A204.1 (cell line): ENCODE results near the gene NFIC.
"Not testable (repeated sequence)": the region's sequence is repeated elsewhere in the genome, so short reads cannot be mapped to it uniquely, and the experiment has no call there.

Experiments
- FAIRE-seq: peaks from 2 replicates; lab custom pipeline; 2012; peaks lifted over from hg19 to GRCh38; lab: Jason Lieb, UNC

Gene NFIC

GRCh38 chr19:3338541-3339181, 27.7 kb upstream of the NFIC start:
- FAIRE-seq = no peak

GRCh38 chr19:3340340-3340739, 26.0 kb upstream of the NFIC start:
- no peak for FAIRE-seq

- FAIRE-seq = no peak
Measured at GRCh38 chr19:3342246-3342645, 24.1 kb upstream of the NFIC start.

- not testable (repeated sequence) for FAIRE-seq
Measured at GRCh38 chr19:3342962-3343361, 23.4 kb upstream of the NFIC start.

- no peak for FAIRE-seq
Measured at GRCh38 chr19:3343619-3344502, 22.5 kb upstream of the NFIC start.

- FAIRE-seq = no peak
Measured at GRCh38 chr19:3344608-3345598, 21.5 kb upstream of the NFIC start.

- FAIRE-seq = no peak
Measured at GRCh38 chr19:3345850-3346460, 20.4 kb upstream of the NFIC start.

GRCh38 chr19:3346677-3347353, 19.6 kb upstream of the NFIC start:
- no peak for FAIRE-seq

- no peak for FAIRE-seq
Measured at GRCh38 chr19:3348042-3348441, 18.3 kb upstream of the NFIC start.

- not testable (repeated sequence) for FAIRE-seq
Measured at GRCh38 chr19:3348469-3348868, 17.9 kb upstream of the NFIC start.

- FAIRE-seq = no peak
Measured at GRCh38 chr19:3350014-3350663, 16.2 kb upstream of the NFIC start.

- FAIRE-seq = no peak
Measured at GRCh38 chr19:3351702-3352447, 14.5 kb upstream of the NFIC start.

GRCh38 chr19:3353493-3353892, 12.9 kb upstream of the NFIC start:
- no peak for FAIRE-seq

- FAIRE-seq = no peak
Measured at GRCh38 chr19:3356805-3357204, 9.6 kb upstream of the NFIC start.

- no peak for FAIRE-seq
Measured at GRCh38 chr19:3357271-3357991, 9.0 kb upstream of the NFIC start.

- no peak for FAIRE-seq
Measured at GRCh38 chr19:3357992-3358688, 8.2 kb upstream of the NFIC start.

GRCh38 chr19:3358689-3359014, 7.7 kb upstream of the NFIC start:
- FAIRE-seq = no peak

- FAIRE-seq = no peak
Measured at GRCh38 chr19:3359015-3359918, 7.1 kb upstream of the NFIC start.
